Bronchial epithelial cell (primary cell): ENCODE measurements around the gene NRGN. TPM values are rescaled to one million over a fixed set of nuclear protein-coding genes. Genes with fewer than 3 reads are reported as not detected.
A peak's percentile ranks its signal among the peaks of the same experiment; 100 is the strongest.

Source experiments
- DNase-seq: peaks from one replicate; pipeline ENCODE4 v3.0.0-alpha.2; 2010; ENCODE audit warnings: low read depth
- FAIRE-seq: peaks from 2 replicates; lab custom pipeline; 2011; peaks lifted over from hg19 to GRCh38; lab: Jason Lieb, UNC
- H3K27me3 ChIP-seq: 2 replicates; pipeline ENCODE4 v1.5.1; 2011; ENCODE audit warnings: low read length; ENCODE audit not compliant: control insufficient read depth, insufficient read depth
- H3K36me3 ChIP-seq: 2 replicates; pipeline ENCODE4 v1.5.1; 2011; ENCODE audit warnings: low read length; ENCODE audit not compliant: control insufficient read depth, insufficient read depth
- H3K4me3 ChIP-seq: 2 replicates; pipeline ENCODE4 v1.5.1; 2011; ENCODE audit warnings: mild to moderate bottlenecking, low read depth, low read length, control low read depth
- total RNA-seq: library from RNA; depleted of rRNA; stranded (reverse); fragments of >200 nt; gene quantifications from 2 replicates; pipeline ENCODE4 v1.2.1, GENCODE V29; 2014
- TF ChIP-seq, protein P1 (sequence below): IDR thresholded peaks from 2 replicates; pipeline ENCODE4 v1.5.1; 2011; ENCODE audit warnings: mild to moderate bottlenecking, moderate library complexity, low read length, control low read depth, inconsistent platforms; ENCODE audit not compliant: insufficient read depth, severe bottlenecking

The NRGN gene
- total RNA-seq, 1 donor from 2014 or later, result not detected

DNA sequence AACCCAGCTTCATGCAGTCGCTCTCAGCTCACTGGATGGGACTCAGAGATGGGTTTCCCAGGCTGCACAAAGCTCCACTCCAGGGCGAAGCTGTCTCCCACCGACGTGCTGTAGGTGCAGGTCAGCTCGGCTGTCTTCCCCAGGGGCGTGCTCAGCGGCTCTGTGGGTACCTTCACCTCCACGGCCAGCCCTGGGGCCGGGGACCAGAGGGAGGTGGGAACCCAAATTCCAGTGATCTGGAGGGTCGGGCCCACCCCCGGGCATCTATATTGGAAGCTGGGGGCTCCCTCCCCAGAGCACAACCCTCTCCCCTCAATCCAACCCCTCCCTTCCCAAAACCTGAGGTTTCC lies 11.6 kb downstream of the NRGN start:
- H3K27me3 ChIP-seq, result no peaks in the 10 kb centered on the region
- DNase-seq, result no peak

DNA sequence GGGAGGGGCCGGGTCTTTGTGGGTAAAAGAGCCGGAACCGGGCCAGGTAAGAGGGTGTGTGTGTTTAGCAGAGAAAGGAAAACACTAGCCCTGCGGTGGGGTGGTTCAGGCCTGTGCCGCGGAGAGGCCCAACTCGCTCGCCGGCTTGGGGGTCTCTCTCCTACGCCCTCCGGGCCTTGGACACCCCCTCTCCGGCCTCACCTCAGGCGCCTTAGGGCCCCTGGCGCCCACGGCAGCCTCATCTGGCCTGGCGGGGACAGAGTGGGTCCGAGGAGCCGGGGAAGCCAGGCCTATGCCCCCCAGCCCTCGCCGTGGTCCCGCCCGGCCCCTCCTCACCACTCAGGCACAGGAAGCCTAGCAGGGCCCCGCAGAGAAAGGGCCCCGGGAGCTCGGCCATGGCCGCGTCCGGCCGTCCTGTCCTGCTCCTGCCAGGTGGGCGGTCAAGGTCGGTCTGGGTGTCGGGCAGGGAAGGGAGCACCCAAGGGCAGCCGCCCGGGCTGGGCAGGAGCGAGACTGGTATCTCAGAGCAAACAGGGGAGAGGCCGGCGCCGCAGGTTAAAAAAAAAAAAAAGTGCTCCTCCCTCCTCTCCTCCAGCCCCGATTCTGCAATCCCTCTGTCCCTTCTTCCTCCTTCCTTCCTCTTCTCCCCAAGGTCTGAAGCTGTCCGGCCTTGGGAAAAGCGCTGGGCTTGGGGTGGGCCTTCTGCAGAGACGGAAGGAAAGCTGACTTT lies 12.2 kb downstream of the NRGN start, which contains the start of gene VSIG2:
VSIG2 (minus strand) TSS at position 515 of the 730 bp plus-strand sequence; CDS start at position 397, 118 bp downstream.
- no peaks in the 10 kb centered on the region for H3K27me3 ChIP-seq
- H3K4me3 ChIP-seq, result peak within 1 kb of the TSS; percentile 23
- no peaks in the 10 kb centered on the region for H3K36me3 ChIP-seq
- TF ChIP-seq, protein P1, sequence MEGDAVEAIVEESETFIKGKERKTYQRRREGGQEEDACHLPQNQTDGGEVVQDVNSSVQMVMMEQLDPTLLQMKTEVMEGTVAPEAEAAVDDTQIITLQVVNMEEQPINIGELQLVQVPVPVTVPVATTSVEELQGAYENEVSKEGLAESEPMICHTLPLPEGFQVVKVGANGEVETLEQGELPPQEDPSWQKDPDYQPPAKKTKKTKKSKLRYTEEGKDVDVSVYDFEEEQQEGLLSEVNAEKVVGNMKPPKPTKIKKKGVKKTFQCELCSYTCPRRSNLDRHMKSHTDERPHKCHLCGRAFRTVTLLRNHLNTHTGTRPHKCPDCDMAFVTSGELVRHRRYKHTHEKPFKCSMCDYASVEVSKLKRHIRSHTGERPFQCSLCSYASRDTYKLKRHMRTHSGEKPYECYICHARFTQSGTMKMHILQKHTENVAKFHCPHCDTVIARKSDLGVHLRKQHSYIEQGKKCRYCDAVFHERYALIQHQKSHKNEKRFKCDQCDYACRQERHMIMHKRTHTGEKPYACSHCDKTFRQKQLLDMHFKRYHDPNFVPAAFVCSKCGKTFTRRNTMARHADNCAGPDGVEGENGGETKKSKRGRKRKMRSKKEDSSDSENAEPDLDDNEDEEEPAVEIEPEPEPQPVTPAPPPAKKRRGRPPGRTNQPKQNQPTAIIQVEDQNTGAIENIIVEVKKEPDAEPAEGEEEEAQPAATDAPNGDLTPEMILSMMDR, result no peak
- DNase-seq (no peak), FAIRE-seq (no peak)

More for the DNA sequence above, 11.6 kb downstream of the NRGN start:
- no peaks in the 10 kb centered on the region for H3K36me3 ChIP-seq
- no peak overlapping the region for H3K4me3 ChIP-seq
- TF ChIP-seq, protein P1, result no peak
- no peak for FAIRE-seq

DNA sequence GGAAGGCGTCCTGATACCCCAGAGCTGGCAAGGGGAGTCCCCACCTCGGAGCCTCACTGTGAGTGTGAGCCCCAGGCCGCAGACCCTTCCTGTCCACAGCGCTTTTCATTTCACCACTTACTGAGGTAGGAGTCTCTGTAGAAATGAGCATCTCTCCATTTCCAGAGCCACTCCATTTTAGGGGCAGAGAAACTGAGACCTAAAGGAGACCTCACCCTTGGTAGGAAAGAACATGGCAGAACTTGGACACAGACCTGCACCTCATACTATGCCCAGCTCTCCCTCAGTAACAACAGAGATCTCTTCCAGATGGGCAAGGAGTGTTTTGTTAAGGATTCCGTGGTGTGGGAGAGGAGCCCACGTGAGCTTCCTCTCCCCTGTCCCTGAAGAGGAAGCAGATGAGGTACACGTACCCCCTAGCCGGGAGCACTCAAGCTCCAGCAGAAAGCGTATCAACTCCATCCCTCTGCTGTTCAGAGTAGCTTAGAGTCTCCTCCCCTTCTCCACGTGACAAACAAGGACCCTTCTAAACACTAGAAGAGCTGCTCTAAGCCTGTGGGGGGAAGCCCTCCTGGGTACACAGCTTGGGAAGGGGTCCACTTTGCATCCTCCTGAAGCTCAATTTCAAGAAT lies 12.8 kb downstream of the NRGN start:
- FAIRE-seq (peak; percentile 28), DNase-seq (no peak)
- Histone ChIP-seq H3K27me3 (no peaks in the 10 kb centered on the region), H3K36me3 (no peaks in the 10 kb centered on the region), H3K4me3 (no peak overlapping the region)
- TF ChIP-seq, protein P1, result no peak

DNA sequence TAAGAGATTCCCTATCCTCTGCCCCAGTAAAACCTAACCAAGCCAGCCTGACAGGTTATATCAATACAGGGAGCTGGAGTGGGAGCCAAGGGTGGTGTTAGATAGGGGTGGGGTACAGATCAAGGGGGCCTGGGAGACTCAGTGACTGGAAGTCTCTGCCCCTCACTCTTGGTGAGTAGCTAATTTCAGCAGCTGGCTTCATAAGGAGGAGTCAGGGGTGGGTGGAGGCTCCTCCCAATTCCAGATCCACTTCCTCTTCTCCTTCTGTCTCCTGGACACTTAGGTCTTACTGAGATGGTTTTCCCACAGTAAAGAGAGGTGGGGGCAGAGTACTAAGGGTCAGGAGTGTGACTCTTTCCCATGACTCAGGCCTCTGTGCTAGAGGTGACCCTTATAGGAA lies 13.5 kb downstream of the NRGN start:
- DNase-seq (no peak), FAIRE-seq (no peak)
- TF ChIP-seq, protein P1, result no peak
- no peaks in the 10 kb centered on the region for H3K36me3 ChIP-seq
- no peak overlapping the region for H3K4me3 ChIP-seq
- no peaks in the 10 kb centered on the region for H3K27me3 ChIP-seq

DNA sequence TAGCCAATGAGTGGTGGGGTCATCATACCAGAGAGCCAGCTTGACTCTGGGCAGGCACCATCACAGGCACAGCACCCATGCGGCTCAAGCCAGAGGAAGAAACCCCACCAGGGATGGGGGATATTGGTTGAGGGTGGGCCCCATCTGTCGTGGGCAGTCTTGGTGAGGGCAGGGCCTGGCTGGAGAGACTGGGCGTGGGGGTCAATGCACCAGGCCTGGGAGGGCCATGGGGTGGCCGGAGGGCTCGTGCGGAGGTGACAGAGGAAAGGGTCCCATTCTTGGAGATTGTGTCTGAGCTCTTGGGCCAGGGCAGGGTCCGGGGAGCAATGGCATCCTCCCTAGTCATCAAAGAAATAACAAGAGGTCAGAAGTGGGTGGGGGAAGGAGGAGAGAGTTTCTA lies 13.9 kb downstream of the NRGN start:
- H3K27me3 ChIP-seq, result no peaks in the 10 kb centered on the region
- H3K36me3 ChIP-seq, result no peaks in the 10 kb centered on the region
- H3K4me3 ChIP-seq, result no peak overlapping the region
- TF ChIP-seq, protein P1, result no peak
- FAIRE-seq (no peak), DNase-seq (no peak)

DNA sequence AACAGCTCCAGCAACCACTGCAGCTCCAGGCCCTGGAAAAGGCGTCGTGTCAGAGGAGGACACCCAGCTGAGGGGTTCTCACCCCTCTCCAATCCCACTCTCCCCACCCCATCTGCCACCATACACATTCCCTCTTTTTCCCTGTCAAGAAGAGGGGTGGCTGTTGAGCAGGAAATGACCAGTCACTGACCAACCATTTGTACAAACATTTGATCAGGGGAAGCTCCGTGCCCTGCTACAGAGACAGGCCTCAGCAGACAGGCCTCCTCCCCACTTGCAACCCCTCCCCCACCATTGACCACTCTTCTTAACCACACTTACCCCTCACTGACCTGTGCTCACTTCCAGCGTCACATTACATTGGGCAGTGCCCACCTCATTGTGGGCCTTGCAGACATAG lies 14.6 kb downstream of the NRGN start:
- DNase-seq (no peak), FAIRE-seq (peak; percentile 60)
- TF ChIP-seq, protein P1, result no peak
- H3K36me3 ChIP-seq, result no peaks in the 10 kb centered on the region
- no peak overlapping the region for H3K4me3 ChIP-seq
- H3K27me3 ChIP-seq, result peaks cover 1% of the 10 kb centered on the region
